ENCODE results near the gene FAAP20. TPM values are rescaled to one million over a fixed set of nuclear protein-coding genes. Genes with fewer than 3 reads are reported as not detected.

FAAP20 gene
- total and polyA plus RNA-seq, 9 of the 15 experiments (the other 6 are each of a cell fraction or from before 2014, with no cell fraction given), result 0.58 to 143 (median 9.9) TPM

DNA sequence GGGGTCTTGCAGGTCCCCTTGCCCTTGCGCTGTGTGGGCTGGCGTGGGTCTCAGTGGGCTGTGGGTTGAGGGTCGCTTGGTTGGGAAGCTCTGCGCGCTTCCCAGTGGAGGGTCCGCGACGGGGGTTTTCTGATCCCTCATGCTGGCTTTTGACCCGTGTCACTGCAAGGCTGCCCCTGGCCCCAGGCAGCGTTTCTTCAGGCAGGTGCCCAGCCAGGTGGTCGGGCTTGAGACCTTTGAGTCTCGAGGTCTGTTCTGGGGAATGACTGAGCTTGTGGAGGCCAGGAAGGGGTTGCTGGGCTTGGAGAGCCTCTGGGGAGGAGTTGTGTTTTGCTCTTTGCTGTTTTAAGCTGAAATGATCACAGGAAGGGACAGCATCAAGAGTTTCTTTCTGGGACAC is 38.9 kb upstream of the FAAP20 start:
- Histone ChIP-seq H3K4me2 (ENCODE audit: insufficient read depth, low read length) (no peak overlapping the region), H3K4me3 (peak overlapping the region; percentile 53; the same call in 1 of the 2 replicates), H3K9ac (ENCODE audit: insufficient read depth in 1 of 2, low read depth in 2 of 2, low read length in 2 of 2) (peak overlapping the region in 1 of 2 experiments; percentile 86; a peak in 2 of 4 replicates), H3K27me3 (ENCODE audit: control insufficient read depth in 2 of 2, insufficient read depth in 2 of 2, low read length in 2 of 2) (no peaks in the 10 kb centered on the region), H3K9me1 (ENCODE audit: control insufficient read depth, insufficient read depth, low read length) (peaks cover 40% of the 10 kb centered on the region), H3K79me2 (ENCODE audit: control insufficient read depth, insufficient read depth, low read length) (peaks cover 98% of the 10 kb centered on the region), H2AFZ (ENCODE audit: low read depth, low read length) (no peak overlapping the region), H3K36me3 (ENCODE audit: control insufficient read depth, insufficient read depth, low read length) (peaks cover 26% of the 10 kb centered on the region; the same call in 2 of the 3 replicates), H3K4me1 (replicated peaks in 1 of 2; ENCODE audit: control insufficient read depth in 2 of 2, insufficient read depth in 2 of 2, low read length in 2 of 2) (peaks cover 36 to 95% of the 10 kb centered on the region in 2 experiments), H3K27ac (ENCODE audit: extremely low read depth, low read depth, low read length) (no peak overlapping the region; the same call in 2 of the 3 replicates), H3K9me3 (replicated peaks; ENCODE audit: control insufficient read depth, insufficient read depth, low read depth, low read length) (no peaks in the 10 kb centered on the region), H4K20me1 (replicated peaks; ENCODE audit: control insufficient read depth, insufficient read depth, low read length) (peaks cover 91% of the 10 kb centered on the region)
- TF ChIP-seq ZBTB7A (IDR thresholded peaks at IDR 0.05; ENCODE audit: borderline replicate concordance, control insufficient read depth, low read depth, low read length), result 0 out of 2 replicates have a peak, but pooled peaks have one; percentile 10
- TF ChIP-seq ZBTB34 (CRISPR knock-in tag; IDR thresholded peaks at IDR 0.05), result no peak
- no peak for TF ChIP-seq ZNF589 (CRISPR knock-in tag; IDR thresholded peaks at IDR 0.05; ENCODE audit: low read depth)
- peak; percentile 31; the same call in 1 of the 2 replicates for TF ChIP-seq RBFOX2 (IDR thresholded peaks at IDR 0.05; ENCODE audit: low read depth, low read length)
- TF ChIP-seq ZNF699 (CRISPR knock-in tag; IDR thresholded peaks at IDR 0.05; ENCODE audit: insufficient replicate concordance), result no peak
- TF ChIP-seq GTF2E2 (tag; IDR thresholded peaks at IDR 0.05), result no peak
- TF ChIP-seq SMAD4 (CRISPR knock-in tag; conservative IDR thresholded peaks at IDR 0.05), result no peak
- TF ChIP-seq XRCC5 (IDR thresholded peaks at IDR 0.05; ENCODE audit: low read depth, low read length), result no peak
- TF ChIP-seq, protein P1, sequence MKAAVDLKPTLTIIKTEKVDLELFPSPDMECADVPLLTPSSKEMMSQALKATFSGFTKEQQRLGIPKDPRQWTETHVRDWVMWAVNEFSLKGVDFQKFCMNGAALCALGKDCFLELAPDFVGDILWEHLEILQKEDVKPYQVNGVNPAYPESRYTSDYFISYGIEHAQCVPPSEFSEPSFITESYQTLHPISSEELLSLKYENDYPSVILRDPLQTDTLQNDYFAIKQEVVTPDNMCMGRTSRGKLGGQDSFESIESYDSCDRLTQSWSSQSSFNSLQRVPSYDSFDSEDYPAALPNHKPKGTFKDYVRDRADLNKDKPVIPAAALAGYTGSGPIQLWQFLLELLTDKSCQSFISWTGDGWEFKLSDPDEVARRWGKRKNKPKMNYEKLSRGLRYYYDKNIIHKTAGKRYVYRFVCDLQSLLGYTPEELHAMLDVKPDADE (conservative IDR thresholded peaks at IDR 0.05; ENCODE audit: control insufficient read depth, low read depth, low read length), result no peak
- DNase-seq (ENCODE audit: extremely low read depth in 1 of 4, low spot score in 3 of 4) (no peak), FAIRE-seq (no peak), ATAC-seq (no peak)
- CTCF ChIA-PET (ENCODE audit: low intra/inter-chr PET ratio), result no interaction called here
- 85% methylated on average over 12 of the region's 12 CpGs for WGBS (ENCODE audit: insufficient coverage, low coverage, missing lambda C conversion rate)
- BruUV-seq (replicated peaks), result no TSS peak
- in situ Hi-C loops (cut with MboI), result loop anchor here (5.0 kb wide), 1 partner anchor 36 kb away; no protein-coding TSS in a partner anchor
- POLR2A ChIA-PET, result interaction anchor here (0.6 to 1.7 kb wide), 7 partner anchors 7 to 309 kb away, joined by 3 to 6 read pairs (median 3); no protein-coding TSS in a partner anchor
- intact Hi-C loops (cut with micrococcal nuclease), result no loop called here
